Measurements from ENCODE around the gene C1QL2. TPM values are rescaled to one million over a fixed set of nuclear protein-coding genes. Genes with fewer than 3 reads are reported as not detected.

Gene C1QL2
- total RNA-seq, 1 experiment from 2014 or later, result 0.81 TPM

- Histone ChIP-seq H3K56ac (ENCODE audit: insufficient read length, low read depth, low read length) (no peak overlapping the region), H2AK5ac (ENCODE audit: insufficient read length, low read length) (no peak overlapping the region), H3K9ac (ENCODE audit: extremely low read depth, insufficient read length, low read length) (no peak overlapping the region), H4K8ac (replicated peaks; ENCODE audit: insufficient read length, low read depth, low read length) (no peak overlapping the region), H3K27ac (ENCODE audit: insufficient read length, low read depth, low read length) (no peak overlapping the region), H2AFZ (ENCODE audit: low read length) (no peak overlapping the region), H3K23ac (ENCODE audit: insufficient read length, low read depth, low read length) (no peak overlapping the region), H3K27me3 (ENCODE audit: insufficient read depth, low read length) (no peaks in the 10 kb centered on the region), H2BK15ac (ENCODE audit: low read depth, low read length) (no peak overlapping the region), H3K79me1 (ENCODE audit: insufficient read depth, low read depth, low read length, poor library complexity, severe bottlenecking) (no peaks in the 10 kb centered on the region), H4K20me1 (ENCODE audit: control insufficient read depth, insufficient read depth, insufficient read length) (no peaks in the 10 kb centered on the region), H4K5ac (ENCODE audit: insufficient read length, low read depth, low read length) (no peak overlapping the region), H3K14ac (ENCODE audit: insufficient read depth, low read length) (no peak overlapping the region), H3K4me2 (ENCODE audit: insufficient read depth, insufficient read length, low read length) (no peak overlapping the region), H2BK12ac (ENCODE audit: insufficient read length, low read depth, low read length) (no peak overlapping the region), H3K4ac (ENCODE audit: low read depth, low read length) (no peak overlapping the region), H2BK120ac (ENCODE audit: low read depth, low read length, poor library complexity, severe bottlenecking) (no peak overlapping the region), H3K9me3 (ENCODE audit: control insufficient read depth, low read depth, low read length) (no peaks in the 10 kb centered on the region), H3K18ac (ENCODE audit: insufficient read length, low read depth, low read length) (no peak overlapping the region), H3K23me2 (ENCODE audit: insufficient read length, low read depth, low read length, poor library complexity, severe bottlenecking) (no peaks in the 10 kb centered on the region), H2BK5ac (ENCODE audit: insufficient read length, low read length) (no peak overlapping the region), H3K4me1 (ENCODE audit: insufficient read depth, low read length) (peaks cover 3% of the 10 kb centered on the region; the same call in 1 of the 2 replicates), H3T11ph (ENCODE audit: low read length) (no peak overlapping the region), H3K79me2 (ENCODE audit: insufficient read depth, low read length) (no peaks in the 10 kb centered on the region), H2BK20ac (ENCODE audit: low read depth, low read length, poor library complexity, severe bottlenecking) (no peak overlapping the region), H4K91ac (ENCODE audit: insufficient read length, low read depth, low read length) (no peak overlapping the region)
- no CpG with 5 or more reads among the region's 8 CpGs for WGBS (ENCODE audit: extremely low coverage, insufficient read length, low lambda C conversion rate)
- H3K36me3 Mint-ChIP-seq (ENCODE audit: insufficient read depth in 1 of 3, low read depth in 3 of 3), result no peaks in the 10 kb centered on the region; a peak in 1 of 7 replicates
- peaks cover 12% of the 10 kb centered on the region for H3K27me3 Mint-ChIP-seq (ENCODE audit: low read depth)
- H3K4me1 Mint-ChIP-seq, result peaks cover 21 to 25% of the 10 kb centered on the region in 2 experiments
- DNase-seq, result no peak
- H3K4me3 Mint-ChIP-seq, result no peak overlapping the region
- H3K9me3 Mint-ChIP-seq, result no peaks in the 10 kb centered on the region; a peak in 1 of 5 replicates
- no peak overlapping the region for H3K27ac Mint-ChIP-seq
- TF ChIP-seq CTCF (conservative IDR thresholded peaks at IDR 0.05), result no peak
Observed at GRCh38 chr2:119136872-119137271, 21.7 kb downstream of the C1QL2 start.
